HCT116 (cell line): ENCODE results near the gene FHIT. TPM values are rescaled to one million over a fixed set of nuclear protein-coding genes. Genes with fewer than 3 reads are reported as not detected.

Experiments used
- ATAC-seq: fragments of 200-7000 bp; cut with Tn5 transposase; 2 replicates; pipeline ENCODE4 v1.9.1; 2020; ENCODE audit warnings: mild to moderate bottlenecking, moderate library complexity
- BruUV-seq: library from RNA; stranded (reverse); fragments of 400-500 nt; replicated peaks from 2 replicates; lab custom pipeline; 2021; lab: Mats Ljungman, UMichigan
- CTCF ChIA-PET: fragments of 300-600 bp; sonication (Branson Sonifier 250); formaldehyde crosslinking; loops from one replicate; lab custom pipeline; 2021; ENCODE audit warnings: antibody characterized with exemption; lab: Charles Lee
- POLR2A ChIA-PET: fragments of 300-600, 350-600 bp; sonication (Branson Sonifier 250); formaldehyde crosslinking; loops from one replicate; lab custom pipeline; 2021; ENCODE audit warnings: antibody characterized with exemption; lab: Charles Lee
- RAD21 ChIA-PET, 2 experiments: fragments of 300-600 bp; sonication (Branson Sonifier 250); formaldehyde crosslinking; loops; one replicate each; lab custom pipeline; 2023; ENCODE audit warnings: low total read pairs in 2 of 2; ENCODE audit not compliant: uncharacterized antibody in 2 of 2, unreplicated experiment in 2 of 2, low non-redundant PET in 1 of 2; lab: Charles Lee
- DNase-seq: peaks from one replicate; pipeline ENCODE4 v3.0.0-alpha.2; 2010; ENCODE audit warnings: low read depth, low spot score
- H2AFZ ChIP-seq: fragments of 200-600 bp; shearing (Covaris generic), sonication (generic); 2 replicates; pipeline ENCODE4 v1.6.1; 2017; ENCODE audit warnings: low read depth, mixed run types, mixed read lengths, antibody characterized with exemption, low read length; ENCODE audit not compliant: poor library complexity, severe bottlenecking
- H3K27ac ChIP-seq: 2 replicates; pipeline ENCODE4 v1.5.1; 2012; ENCODE audit warnings: low read depth, low read length
- H3K27me3 ChIP-seq: fragments of 200-600 bp; sonication (generic); 2 replicates; pipeline ENCODE4 v1.6.1; 2016; ENCODE audit warnings: mixed run types, low read length, mixed read lengths; ENCODE audit not compliant: insufficient read depth
- H3K36me3 ChIP-seq, 2 experiments: fragments of 200-500 bp in 1 of 2; fragments of 200-600 bp in 1 of 2; sonication (Bioruptor generic) in 1 of 2; sonication (generic) in 1 of 2; 2 replicates each; pipeline versions ENCODE4 v1.5.1 to v1.6.1; 2014 to 2016; ENCODE audit warnings: low read length in 2 of 2, inconsistent platforms in 1 of 2, mixed read lengths in 1 of 2, mixed run types in 1 of 2; ENCODE audit not compliant: insufficient read depth in 2 of 2, control insufficient read depth in 1 of 2
- H3K4me1 ChIP-seq, 2 experiments: fragments of 200-600 bp in 1 of 2; sonication (generic) in 1 of 2; 2 replicates each; pipeline versions ENCODE4 v1.5.1 to v1.6.1; 2012 to 2017; ENCODE audit warnings: low read length in 2 of 2, inconsistent platforms in 1 of 2, mild to moderate bottlenecking in 1 of 2, mixed read lengths in 1 of 2, mixed run types in 1 of 2, moderate library complexity in 1 of 2; ENCODE audit not compliant: insufficient read depth in 2 of 2, control insufficient read depth in 1 of 2
- H3K4me2 ChIP-seq: fragments of 200-600 bp; sonication (generic); 2 replicates; pipeline ENCODE4 v1.6.1; 2017; ENCODE audit warnings: mixed run types, low read length, mixed read lengths
- H3K4me3 ChIP-seq, 2 experiments: fragments of 200-600 bp in 1 of 2; sonication (generic) in 1 of 2; replicated peaks in 1 of 2; 2 replicates each; pipeline ENCODE4 v1.5.1; 2011 to 2016; ENCODE audit warnings: low read length in 2 of 2, control low read depth in 1 of 2, low read depth in 1 of 2, mild to moderate bottlenecking in 1 of 2, mixed read lengths in 1 of 2, mixed run types in 1 of 2
- H3K79me2 ChIP-seq: fragments of 200-600 bp; sonication (generic); 2 replicates; pipeline ENCODE4 v1.6.1; 2017; ENCODE audit warnings: mild to moderate bottlenecking, mixed run types, low read length, moderate library complexity, mixed read lengths; ENCODE audit not compliant: insufficient read depth
- H3K9ac ChIP-seq: fragments of 200-600 bp; sonication (generic); 2 replicates; pipeline ENCODE4 v1.6.1; 2016; ENCODE audit warnings: low read length, mixed read lengths
- H3K9me2 ChIP-seq: fragments of 200-600 bp; sonication (generic), shearing (Covaris generic); 2 replicates; pipeline ENCODE4 v1.6.1; 2017; ENCODE audit warnings: mixed run types, mild to moderate bottlenecking, moderate library complexity; ENCODE audit not compliant: insufficient read depth
- H3K9me3 ChIP-seq, 2 experiments: fragments of 200-500 bp in 1 of 2; fragments of 200-600 bp in 1 of 2; sonication (Bioruptor generic) in 1 of 2; sonication (generic) in 1 of 2; 2 replicates each; pipeline ENCODE4 v1.6.1; 2014 to 2017; ENCODE audit warnings: low read length in 2 of 2, mixed read lengths in 2 of 2, inconsistent platforms in 1 of 2, low read depth in 1 of 2, mild to moderate bottlenecking in 1 of 2, mixed run types in 1 of 2, moderate library complexity in 1 of 2; ENCODE audit not compliant: control insufficient read depth in 1 of 2, insufficient read depth in 1 of 2
- H4K20me1 ChIP-seq: fragments of 200-600 bp; sonication (generic), shearing (Covaris generic); 2 replicates; pipeline ENCODE4 v1.6.1; 2017; ENCODE audit warnings: mixed run types, mild to moderate bottlenecking, moderate library complexity; ENCODE audit not compliant: insufficient read depth
- CBX3 ChIP-seq: IDR thresholded peaks from 2 replicates; pipeline ENCODE4 v1.6.1; 2012; ENCODE audit warnings: low read depth
- CEBPB ChIP-seq: IDR thresholded peaks from 2 replicates; pipeline ENCODE4 v1.6.1; 2012; ENCODE audit warnings: low read depth
- EGR1 ChIP-seq: IDR thresholded peaks from 2 replicates; pipeline ENCODE4 v1.6.1; 2012; ENCODE audit warnings: low read depth
- ELF1 ChIP-seq: IDR thresholded peaks from 2 replicates; pipeline ENCODE4 v1.6.1; 2012; ENCODE audit warnings: low read depth, borderline replicate concordance
- EZH2phosphoT487 ChIP-seq: fragments of 200-600 bp; IDR thresholded peaks from 2 replicates; pipeline ENCODE4 v1.6.1; 2018; ENCODE audit warnings: antibody characterized with exemption, borderline replicate concordance
- FOSL1 ChIP-seq: IDR thresholded peaks from 2 replicates; pipeline ENCODE4 v1.6.1; 2012; ENCODE audit warnings: low read depth
- JUND ChIP-seq: IDR thresholded peaks from 2 replicates; pipeline ENCODE4 v1.6.1; 2012
- POLR2A ChIP-seq: IDR thresholded peaks from 2 replicates; pipeline ENCODE4 v1.7.0; 2011; ENCODE audit warnings: borderline replicate concordance; ENCODE audit not compliant: insufficient read depth, insufficient read length; ENCODE audit errors: extremely low read depth
- POLR2AphosphoS5 ChIP-seq: IDR thresholded peaks from 2 replicates; pipeline ENCODE4 v1.6.1; 2011; ENCODE audit warnings: mild to moderate bottlenecking, low read depth, low read length, moderate library complexity
- RAD21 ChIP-seq: IDR thresholded peaks from 2 replicates; pipeline ENCODE4 v1.6.1; 2012; ENCODE audit warnings: low read depth, mild to moderate bottlenecking
- SIN3A ChIP-seq: IDR thresholded peaks from 2 replicates; pipeline ENCODE4 v1.6.1; 2012; ENCODE audit warnings: low read depth
- SP1 ChIP-seq: IDR thresholded peaks from 2 replicates; pipeline ENCODE4 v1.6.1; 2012; ENCODE audit warnings: low read depth
- SRF ChIP-seq: IDR thresholded peaks from 2 replicates; pipeline ENCODE4 v1.6.1; 2012; ENCODE audit warnings: low read depth
- TCF7L2 ChIP-seq: IDR thresholded peaks from 2 replicates; pipeline ENCODE4 v1.7.0; 2011; ENCODE audit warnings: borderline replicate concordance, inconsistent platforms; ENCODE audit not compliant: insufficient read depth, insufficient read length; ENCODE audit errors: extremely low read depth
- YY1 ChIP-seq: IDR thresholded peaks from 2 replicates; pipeline ENCODE4 v1.6.1; 2011; ENCODE audit warnings: low read length, low read depth, moderate library complexity, mild to moderate bottlenecking; ENCODE audit not compliant: insufficient replicate concordance; ENCODE audit errors: extremely low read depth
- ZFX ChIP-seq: fragments of 450-650 bp; IDR thresholded peaks from 2 replicates; pipeline ENCODE4 v1.6.1; 2017
- ZNF274 ChIP-seq: fragments of 200-500 bp; sonication (Bioruptor generic); IDR thresholded peaks from 2 replicates; pipeline ENCODE4 v1.6.1; 2014; ENCODE audit warnings: mild to moderate bottlenecking, low read depth, low read length, inconsistent platforms
- intact Hi-C: fragments of 100-400 bp; cut with micrococcal nuclease; formaldehyde crosslinking; loops from 2 replicates; pipeline ENCODE4 v1.10.0; 2022
- total RNA-seq: library from RNA; stranded (reverse); gene quantifications from one replicate; pipeline ENCODE4 v1.2.1, GENCODE V29; 2021; ENCODE audit not compliant: unreplicated experiment
- TF ChIP-seq, protein P1 (sequence below), 3 experiments: fragments of 200-600 bp in 1 of 3; sonication (generic) in 1 of 3; IDR thresholded peaks in 2 of 3; conservative IDR thresholded peaks in 1 of 3; 2 replicates each; pipeline ENCODE4 v1.5.1; 2012 to 2017; ENCODE audit warnings: low read depth in 2 of 3, low read length in 2 of 3, antibody characterized with exemption in 1 of 3, borderline replicate concordance in 1 of 3, control low read depth in 1 of 3, mild to moderate bottlenecking in 1 of 3, mixed read lengths in 1 of 3, mixed run types in 1 of 3, moderate library complexity in 1 of 3; ENCODE audit not compliant: insufficient read depth in 1 of 3
- TF ChIP-seq, protein P2 (sequence below): IDR thresholded peaks from 2 replicates; pipeline ENCODE4 v1.6.1; 2012
- TF ChIP-seq, protein P3 (sequence below): IDR thresholded peaks from 2 replicates; pipeline ENCODE4 v1.6.1; 2012
- TF ChIP-seq, protein P4 (sequence below): IDR thresholded peaks from 2 replicates; pipeline ENCODE4 v1.6.1; 2011; ENCODE audit warnings: mild to moderate bottlenecking, low read length, moderate library complexity; ENCODE audit not compliant: insufficient replicate concordance; ENCODE audit errors: extremely low read depth

FHIT gene
- total RNA-seq, 1 experiment from 2014 or later = 20.1 TPM

DNA sequence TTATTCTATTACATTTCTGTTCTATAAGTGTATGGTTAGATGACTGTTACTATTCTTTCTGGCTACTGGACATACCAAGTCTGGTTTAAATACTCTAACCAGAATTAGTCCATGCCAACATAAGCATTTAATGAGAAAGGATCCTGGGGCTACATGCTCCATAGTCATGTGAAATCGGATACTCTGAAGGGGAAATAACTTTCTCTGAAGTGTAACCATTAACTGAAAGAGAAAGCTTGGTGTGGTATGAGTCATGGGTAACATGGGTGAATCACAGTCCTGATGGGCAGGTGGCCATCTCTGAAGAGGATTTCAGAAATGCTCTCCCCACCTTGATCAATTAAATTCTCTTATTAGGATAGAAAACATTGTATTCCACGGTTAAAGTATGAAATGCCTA, 69.4 kb downstream of the FHIT start:
- ChIA-PET CTCF (no interaction called here), POLR2A (no interaction called here), RAD21 (no interaction called here)
- DNase-seq (peak; percentile 76), ATAC-seq (peak; percentile 99)
- H3K27me3 ChIP-seq = no peaks in the 10 kb centered on the region
- H3K9ac ChIP-seq = no peak overlapping the region
- H3K79me2 ChIP-seq = 0 out of 2 replicates have a peak, but pooled peaks cover 8% of the 10 kb centered on the region
- H3K4me3 ChIP-seq = no peak overlapping the region
- H4K20me1 ChIP-seq = no peaks in the 10 kb centered on the region
- no peak overlapping the region for H2AFZ ChIP-seq
- peaks cover 11 to 19% of the 10 kb centered on the region in 2 experiments for H3K4me1 ChIP-seq
- no peak overlapping the region for H3K27ac ChIP-seq
- H3K9me2 ChIP-seq = no peaks in the 10 kb centered on the region
- no TSS peak for BruUV-seq
- no peaks in the 10 kb centered on the region for H3K36me3 ChIP-seq
- H3K4me2 ChIP-seq = peak overlapping the region; percentile 20
- no peaks in the 10 kb centered on the region for H3K9me3 ChIP-seq
- intact Hi-C loops = no loop called here
- TF ChIP-seq POLR2AphosphoS5 (no peak), FOSL1 (peak; percentile 96), ZFX (no peak), RAD21 (peak; percentile 20; the same call in 1 of the 2 replicates), ELF1 (no peak), SP1 (peak; percentile 84), CBX3 (peak; percentile 86), ZNF274 (no peak), EZH2phosphoT487 (no peak), YY1 (no peak), TCF7L2 (peak; percentile 70), POLR2A (no peak), SIN3A (peak; percentile 39; the same call in 1 of the 2 replicates), CEBPB (peak; percentile 65; the same call in 1 of the 2 replicates), EGR1 (0 out of 2 replicates have a peak, but pooled peaks have one; percentile 27), JUND (peak; percentile 96), SRF (peak; percentile 75; the same call in 1 of the 2 replicates)
- TF ChIP-seq, protein P1, sequence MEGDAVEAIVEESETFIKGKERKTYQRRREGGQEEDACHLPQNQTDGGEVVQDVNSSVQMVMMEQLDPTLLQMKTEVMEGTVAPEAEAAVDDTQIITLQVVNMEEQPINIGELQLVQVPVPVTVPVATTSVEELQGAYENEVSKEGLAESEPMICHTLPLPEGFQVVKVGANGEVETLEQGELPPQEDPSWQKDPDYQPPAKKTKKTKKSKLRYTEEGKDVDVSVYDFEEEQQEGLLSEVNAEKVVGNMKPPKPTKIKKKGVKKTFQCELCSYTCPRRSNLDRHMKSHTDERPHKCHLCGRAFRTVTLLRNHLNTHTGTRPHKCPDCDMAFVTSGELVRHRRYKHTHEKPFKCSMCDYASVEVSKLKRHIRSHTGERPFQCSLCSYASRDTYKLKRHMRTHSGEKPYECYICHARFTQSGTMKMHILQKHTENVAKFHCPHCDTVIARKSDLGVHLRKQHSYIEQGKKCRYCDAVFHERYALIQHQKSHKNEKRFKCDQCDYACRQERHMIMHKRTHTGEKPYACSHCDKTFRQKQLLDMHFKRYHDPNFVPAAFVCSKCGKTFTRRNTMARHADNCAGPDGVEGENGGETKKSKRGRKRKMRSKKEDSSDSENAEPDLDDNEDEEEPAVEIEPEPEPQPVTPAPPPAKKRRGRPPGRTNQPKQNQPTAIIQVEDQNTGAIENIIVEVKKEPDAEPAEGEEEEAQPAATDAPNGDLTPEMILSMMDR (IDR thresholded peaks at IDR 0.05 in 2 of 3, conservative IDR thresholded peaks at IDR 0.05 in 1 of 3; ENCODE audit: borderline replicate concordance in 1 of 3, insufficient read depth in 1 of 3, low read depth in 2 of 3, low read length in 2 of 3) = no peak
- TF ChIP-seq, protein P2, sequence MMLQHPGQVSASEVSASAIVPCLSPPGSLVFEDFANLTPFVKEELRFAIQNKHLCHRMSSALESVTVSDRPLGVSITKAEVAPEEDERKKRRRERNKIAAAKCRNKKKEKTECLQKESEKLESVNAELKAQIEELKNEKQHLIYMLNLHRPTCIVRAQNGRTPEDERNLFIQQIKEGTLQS = no peak
- TF ChIP-seq, protein P3, sequence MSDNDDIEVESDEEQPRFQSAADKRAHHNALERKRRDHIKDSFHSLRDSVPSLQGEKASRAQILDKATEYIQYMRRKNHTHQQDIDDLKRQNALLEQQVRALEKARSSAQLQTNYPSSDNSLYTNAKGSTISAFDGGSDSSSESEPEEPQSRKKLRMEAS = peak; percentile 66
- TF ChIP-seq, protein P4, sequence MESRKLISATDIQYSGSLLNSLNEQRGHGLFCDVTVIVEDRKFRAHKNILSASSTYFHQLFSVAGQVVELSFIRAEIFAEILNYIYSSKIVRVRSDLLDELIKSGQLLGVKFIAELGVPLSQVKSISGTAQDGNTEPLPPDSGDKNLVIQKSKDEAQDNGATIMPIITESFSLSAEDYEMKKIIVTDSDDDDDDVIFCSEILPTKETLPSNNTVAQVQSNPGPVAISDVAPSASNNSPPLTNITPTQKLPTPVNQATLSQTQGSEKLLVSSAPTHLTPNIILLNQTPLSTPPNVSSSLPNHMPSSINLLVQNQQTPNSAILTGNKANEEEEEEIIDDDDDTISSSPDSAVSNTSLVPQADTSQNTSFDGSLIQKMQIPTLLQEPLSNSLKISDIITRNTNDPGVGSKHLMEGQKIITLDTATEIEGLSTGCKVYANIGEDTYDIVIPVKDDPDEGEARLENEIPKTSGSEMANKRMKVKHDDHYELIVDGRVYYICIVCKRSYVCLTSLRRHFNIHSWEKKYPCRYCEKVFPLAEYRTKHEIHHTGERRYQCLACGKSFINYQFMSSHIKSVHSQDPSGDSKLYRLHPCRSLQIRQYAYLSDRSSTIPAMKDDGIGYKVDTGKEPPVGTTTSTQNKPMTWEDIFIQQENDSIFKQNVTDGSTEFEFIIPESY = no peak
